ENCODE results near the gene ZBTB2.
"Not testable (repeated sequence)": the region's sequence is repeated elsewhere in the genome, so short reads cannot be mapped to it uniquely, and the experiment has no call there.

The ZBTB2 gene

GRCh38 chr6:151359486-151359885, 31.9 kb downstream of the ZBTB2 start:
- H3K36me3 Mint-ChIP-seq = peaks cover 7% of the 10 kb centered on the region
- H3K9me3 Mint-ChIP-seq = no peaks in the 10 kb centered on the region

GRCh38 chr6:151358475-151358874, 32.9 kb downstream of the ZBTB2 start:
- Mint-ChIP-seq H3K9me3 (no peaks in the 10 kb centered on the region), H3K4me1 (peaks cover 12% of the 10 kb centered on the region), H3K36me3 (peaks cover 7% of the 10 kb centered on the region), H3K4me3 (no peak overlapping the region), H3K27ac (no peak overlapping the region), H3K27me3 (no peaks in the 10 kb centered on the region)

More at GRCh38 chr6:151359486-151359885, 31.9 kb downstream of the ZBTB2 start:
- Mint-ChIP-seq H3K27ac (no peak overlapping the region), H3K27me3 (no peaks in the 10 kb centered on the region), H3K4me1 (peaks cover 12% of the 10 kb centered on the region), H3K4me3 (no peak overlapping the region)

DNA sequence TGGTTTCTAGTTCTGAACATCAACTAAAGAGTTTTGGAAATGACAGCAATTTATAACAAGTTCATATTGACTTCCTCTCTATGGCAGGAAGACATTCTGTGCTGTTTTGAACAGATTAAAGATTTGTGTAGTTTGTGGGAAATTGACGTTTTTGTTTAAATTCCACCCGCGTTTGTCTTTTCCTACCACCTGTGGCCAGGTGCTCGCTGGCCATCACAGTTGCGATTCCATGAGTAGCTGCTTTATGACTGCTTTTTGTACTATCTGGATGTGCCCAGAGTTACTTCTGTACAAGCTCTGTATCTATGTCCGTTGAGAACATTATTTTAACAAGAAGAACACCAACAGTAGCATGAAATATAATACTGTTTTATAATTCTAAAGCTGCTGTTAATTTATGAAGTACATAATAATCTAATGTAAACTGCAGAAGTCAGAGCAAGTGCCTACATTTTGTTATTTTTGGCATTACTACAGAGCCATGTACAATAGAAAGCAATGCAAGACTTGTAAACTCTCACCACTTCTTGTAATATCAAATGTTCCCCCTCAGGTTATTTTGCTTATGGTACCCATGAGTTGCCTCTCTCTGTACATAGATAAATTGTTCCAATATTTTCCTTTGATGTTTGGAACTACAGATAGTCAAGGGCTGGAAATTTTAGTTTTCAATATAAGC, 33.5 kb downstream of the ZBTB2 start:
- Mint-ChIP-seq H3K9me3 (no peaks in the 10 kb centered on the region), H3K27ac (no peak overlapping the region), H3K36me3 (peaks cover 7% of the 10 kb centered on the region), H3K4me1 (peaks cover 12% of the 10 kb centered on the region), H3K4me3 (no peak overlapping the region), H3K27me3 (no peaks in the 10 kb centered on the region)

DNA sequence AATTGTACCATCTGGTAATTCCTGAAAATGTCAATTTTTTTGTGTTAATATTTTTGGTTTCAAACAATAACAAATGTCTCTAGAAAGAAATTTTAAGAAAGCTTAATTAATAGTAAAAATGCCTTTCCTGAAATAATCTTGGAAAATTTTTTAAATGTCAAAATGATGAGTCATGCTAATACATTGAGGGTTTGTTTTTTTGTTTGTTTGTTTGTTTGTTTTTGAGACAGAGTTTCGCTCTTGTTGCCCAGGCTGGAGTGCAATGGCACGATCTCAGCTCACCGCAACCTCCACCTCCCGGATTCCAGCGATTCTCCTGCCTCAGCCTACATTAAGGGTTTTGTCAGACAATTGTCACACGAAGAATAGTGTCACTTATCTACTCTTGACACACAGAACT, 34.4 kb downstream of the ZBTB2 start:
- peaks cover 12% of the 10 kb centered on the region for H3K4me1 Mint-ChIP-seq
- H3K4me3 Mint-ChIP-seq, H3K27me3 Mint-ChIP-seq, H3K36me3 Mint-ChIP-seq, H3K27ac Mint-ChIP-seq, H3K9me3 Mint-ChIP-seq: not testable (repeated sequence)

- Mint-ChIP-seq H3K4me3 (no peak overlapping the region), H3K27ac (no peak overlapping the region), H3K4me1 (peaks cover 12% of the 10 kb centered on the region), H3K9me3 (no peaks in the 10 kb centered on the region), H3K36me3 (peaks cover 3% of the 10 kb centered on the region), H3K27me3 (no peaks in the 10 kb centered on the region)
Observed at GRCh38 chr6:151353795-151354194, 37.6 kb downstream of the ZBTB2 start.

DNA sequence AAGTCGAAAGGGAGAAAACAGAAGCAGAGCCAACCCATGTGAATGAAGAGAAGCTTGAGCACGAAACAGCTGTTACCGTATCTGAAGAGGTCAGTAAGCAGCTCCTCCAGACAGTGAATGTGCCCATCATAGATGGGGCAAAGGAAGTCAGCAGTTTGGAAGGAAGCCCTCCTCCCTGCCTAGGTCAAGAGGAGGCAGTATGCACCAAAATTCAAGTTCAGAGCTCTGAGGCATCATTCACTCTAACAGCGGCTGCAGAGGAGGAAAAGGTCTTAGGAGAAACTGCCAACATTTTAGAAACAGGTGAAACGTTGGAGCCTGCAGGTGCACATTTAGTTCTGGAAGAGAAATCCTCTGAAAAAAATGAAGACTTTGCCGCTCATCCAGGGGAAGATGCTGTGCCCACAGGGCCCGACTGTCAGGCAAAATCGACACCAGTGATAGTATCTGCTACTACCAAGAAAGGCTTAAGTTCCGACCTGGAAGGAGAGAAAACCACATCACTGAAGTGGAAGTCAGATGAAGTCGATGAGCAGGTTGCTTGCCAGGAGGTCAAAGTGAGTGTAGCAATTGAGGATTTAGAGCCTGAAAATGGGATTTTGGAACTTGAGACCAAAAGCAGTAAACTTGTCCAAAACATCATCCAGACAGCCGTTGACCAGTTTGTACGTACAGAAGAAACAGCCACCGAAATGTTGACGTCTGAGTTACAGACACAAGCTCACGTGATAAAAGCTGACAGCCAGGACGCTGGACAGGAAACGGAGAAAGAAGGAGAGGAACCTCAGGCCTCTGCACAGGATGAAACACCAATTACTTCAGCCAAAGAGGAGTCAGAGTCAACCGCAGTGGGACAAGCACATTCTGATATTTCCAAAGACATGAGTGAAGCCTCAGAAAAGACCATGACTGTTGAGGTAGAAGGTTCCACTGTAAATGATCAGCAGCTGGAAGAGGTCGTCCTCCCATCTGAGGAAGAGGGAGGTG, 38.7 kb downstream of the ZBTB2 start:
- H3K27ac Mint-ChIP-seq = no peak overlapping the region
- H3K4me1 Mint-ChIP-seq = peaks cover 1% of the 10 kb centered on the region
- H3K27me3 Mint-ChIP-seq = no peaks in the 10 kb centered on the region
- no peaks in the 10 kb centered on the region for H3K36me3 Mint-ChIP-seq
- H3K9me3 Mint-ChIP-seq = no peaks in the 10 kb centered on the region
- H3K4me3 Mint-ChIP-seq = no peak overlapping the region

DNA sequence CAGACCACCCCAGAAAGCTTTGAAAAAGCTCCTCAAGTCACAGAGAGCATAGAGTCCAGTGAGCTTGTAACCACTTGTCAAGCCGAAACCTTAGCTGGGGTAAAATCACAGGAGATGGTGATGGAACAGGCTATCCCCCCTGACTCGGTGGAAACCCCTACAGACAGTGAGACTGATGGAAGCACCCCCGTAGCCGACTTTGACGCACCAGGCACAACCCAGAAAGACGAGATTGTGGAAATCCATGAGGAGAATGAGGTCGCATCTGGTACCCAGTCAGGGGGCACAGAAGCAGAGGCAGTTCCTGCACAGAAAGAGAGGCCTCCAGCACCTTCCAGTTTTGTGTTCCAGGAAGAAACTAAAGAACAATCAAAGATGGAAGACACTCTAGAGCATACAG, 39.6 kb downstream of the ZBTB2 start:
- Mint-ChIP-seq H3K27me3 (no peaks in the 10 kb centered on the region), H3K27ac (no peak overlapping the region), H3K36me3 (no peaks in the 10 kb centered on the region), H3K9me3 (no peaks in the 10 kb centered on the region), H3K4me1 (no peaks in the 10 kb centered on the region), H3K4me3 (no peak overlapping the region)

DNA sequence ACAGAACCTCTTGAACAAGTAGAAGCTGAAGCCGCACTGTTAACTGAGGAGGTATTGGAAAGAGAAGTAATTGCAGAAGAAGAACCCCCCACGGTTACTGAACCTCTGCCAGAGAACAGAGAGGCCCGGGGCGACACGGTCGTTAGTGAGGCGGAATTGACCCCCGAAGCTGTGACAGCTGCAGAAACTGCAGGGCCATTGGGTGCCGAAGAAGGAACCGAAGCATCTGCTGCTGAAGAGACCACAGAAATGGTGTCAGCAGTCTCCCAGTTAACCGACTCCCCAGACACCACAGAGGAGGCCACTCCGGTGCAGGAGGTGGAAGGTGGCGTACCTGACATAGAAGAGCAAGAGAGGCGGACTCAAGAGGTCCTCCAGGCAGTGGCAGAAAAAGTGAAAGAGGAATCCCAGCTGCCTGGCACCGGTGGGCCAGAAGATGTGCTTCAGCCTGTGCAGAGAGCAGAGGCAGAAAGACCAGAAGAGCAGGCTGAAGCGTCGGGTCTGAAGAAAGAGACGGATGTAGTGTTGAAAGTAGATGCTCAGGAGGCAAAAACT, 40.1 kb downstream of the ZBTB2 start:
- Mint-ChIP-seq H3K27ac (no peak overlapping the region), H3K27me3 (no peaks in the 10 kb centered on the region), H3K4me3 (no peak overlapping the region), H3K36me3 (no peaks in the 10 kb centered on the region), H3K9me3 (no peaks in the 10 kb centered on the region), H3K4me1 (no peaks in the 10 kb centered on the region)

- Mint-ChIP-seq H3K4me3 (no peak overlapping the region), H3K36me3 (no peaks in the 10 kb centered on the region), H3K27me3 (no peaks in the 10 kb centered on the region), H3K9me3 (no peaks in the 10 kb centered on the region), H3K27ac (no peak overlapping the region), H3K4me1 (no peaks in the 10 kb centered on the region)
Observed at GRCh38 chr6:151350442-151351145, 40.8 kb downstream of the ZBTB2 start.

- Mint-ChIP-seq H3K27ac (no peak overlapping the region), H3K36me3 (no peaks in the 10 kb centered on the region), H3K4me3 (no peak overlapping the region), H3K9me3 (no peaks in the 10 kb centered on the region), H3K4me1 (no peaks in the 10 kb centered on the region), H3K27me3 (no peaks in the 10 kb centered on the region)
Observed at GRCh38 chr6:151349651-151350270, 41.6 kb downstream of the ZBTB2 start.

DNA sequence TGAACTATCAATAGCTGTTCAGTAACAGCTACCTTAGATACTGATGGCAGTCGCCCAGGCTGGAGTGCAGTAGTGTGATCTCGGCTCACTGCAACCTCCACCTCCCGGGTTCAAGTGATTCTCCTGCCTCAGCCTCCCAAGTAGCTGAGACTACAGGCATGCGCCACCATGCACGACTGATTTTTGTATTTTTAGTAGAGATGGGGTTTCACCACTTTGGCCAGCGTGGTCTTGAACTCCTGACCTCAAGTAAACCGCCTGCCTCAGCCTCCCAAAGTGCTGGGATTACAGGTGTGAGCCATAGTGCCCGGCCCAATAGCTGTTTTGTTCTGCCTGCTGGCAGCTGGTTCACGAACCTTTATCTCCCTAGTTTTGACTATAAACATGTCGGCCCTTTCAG, 48.6 kb downstream of the ZBTB2 start:
- not testable (repeated sequence) for H3K36me3 Mint-ChIP-seq, H3K4me1 Mint-ChIP-seq, H3K9me3 Mint-ChIP-seq, H3K27ac Mint-ChIP-seq, H3K27me3 Mint-ChIP-seq, H3K4me3 Mint-ChIP-seq

GRCh38 chr6:151341476-151342195, 49.7 kb downstream of the ZBTB2 start:
- no peaks in the 10 kb centered on the region for H3K27me3 Mint-ChIP-seq
- no peak overlapping the region for H3K27ac Mint-ChIP-seq
- no peaks in the 10 kb centered on the region for H3K4me1 Mint-ChIP-seq
- H3K4me3 Mint-ChIP-seq = no peak overlapping the region
- H3K9me3 Mint-ChIP-seq = no peaks in the 10 kb centered on the region
- no peaks in the 10 kb centered on the region for H3K36me3 Mint-ChIP-seq

DNA sequence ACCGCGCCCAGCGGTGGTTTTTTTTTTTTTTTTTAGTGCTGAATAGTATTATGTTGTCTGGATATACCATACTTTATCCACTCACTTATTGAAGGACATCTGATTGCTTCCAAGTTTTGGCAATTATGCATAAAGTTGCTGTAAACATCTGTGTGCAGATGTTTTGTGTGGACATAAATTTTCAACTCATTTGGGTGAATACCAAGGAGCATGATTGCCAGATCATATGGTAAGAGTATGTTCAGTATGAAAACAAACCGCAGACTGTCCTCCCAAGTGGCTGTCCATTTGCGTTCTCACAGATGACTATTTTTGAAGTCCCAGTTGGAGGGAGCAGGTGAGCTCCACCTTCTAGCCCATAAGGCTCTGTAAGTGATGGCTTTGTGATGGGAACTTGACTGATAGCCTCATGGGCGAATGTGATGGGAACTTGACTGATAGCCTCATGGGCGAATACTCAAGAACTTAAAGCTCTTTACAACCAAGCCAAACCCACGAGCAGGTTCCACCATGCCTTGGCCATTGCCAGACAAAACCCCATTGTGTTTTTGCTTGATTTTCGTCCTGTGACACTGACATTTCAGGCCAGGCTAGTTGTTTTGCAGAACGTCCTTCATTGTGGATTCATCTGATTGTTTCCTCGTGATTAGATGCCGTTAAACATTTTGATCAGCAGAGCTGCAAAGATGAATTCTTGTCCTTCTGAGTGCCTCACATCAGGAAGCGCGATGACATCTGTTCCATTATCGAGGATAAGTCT, 51.0 kb downstream of the ZBTB2 start:
- H3K9me3 Mint-ChIP-seq = no peaks in the 10 kb centered on the region
- H3K27me3 Mint-ChIP-seq = no peaks in the 10 kb centered on the region
- H3K4me1 Mint-ChIP-seq = no peaks in the 10 kb centered on the region
- no peak overlapping the region for H3K27ac Mint-ChIP-seq
- H3K36me3 Mint-ChIP-seq = no peaks in the 10 kb centered on the region
- no peak overlapping the region for H3K4me3 Mint-ChIP-seq

GRCh38 chr6:151339369-151339768, 52.0 kb downstream of the ZBTB2 start:
- no peaks in the 10 kb centered on the region for H3K27me3 Mint-ChIP-seq
- H3K4me1 Mint-ChIP-seq = no peaks in the 10 kb centered on the region
- no peaks in the 10 kb centered on the region for H3K9me3 Mint-ChIP-seq
- H3K36me3 Mint-ChIP-seq = no peaks in the 10 kb centered on the region
- H3K4me3 Mint-ChIP-seq = no peak overlapping the region
- no peak overlapping the region for H3K27ac Mint-ChIP-seq

Measured in activated naive CD4-positive, alpha-beta T cell treated with anti-CD3 and anti-CD28 coated beads, Interleukin-2, amount 50 U/mL, for 24 hours (primary cell).